KOPT-K1 (cell line): ENCODE measurements around the gene MED8.

Experiments used
- H3K27ac ChIP-seq: fragments of 200-600 bp; sonication (generic); 2 replicates; pipeline ENCODE4 v1.5.1; 2016; ENCODE audit warnings: antibody characterized with exemption, mild to moderate bottlenecking, low read depth, low read length; ENCODE audit not compliant: poor library complexity, severe bottlenecking
- H3K36me3 ChIP-seq: fragments of 200-600 bp; sonication (generic); 2 replicates; pipeline ENCODE4 v1.5.1; 2017; ENCODE audit warnings: antibody characterized with exemption, mild to moderate bottlenecking, low read length, moderate library complexity; ENCODE audit not compliant: insufficient read depth
- H3K9me3 ChIP-seq: fragments of 200-600 bp; sonication (generic); 2 replicates; pipeline ENCODE4 v1.5.1; 2017; ENCODE audit warnings: antibody characterized with exemption, low read length, mild to moderate bottlenecking; ENCODE audit not compliant: insufficient read depth, poor library complexity, severe bottlenecking

MED8 gene

GRCh38 chr1:43348809-43349593, 40.6 kb downstream of the MED8 start:
- H3K36me3 ChIP-seq, result no peaks in the 10 kb centered on the region
- H3K27ac ChIP-seq, result peak overlapping the region; percentile 57
- H3K9me3 ChIP-seq, result no peaks in the 10 kb centered on the region

GRCh38 chr1:43348343-43348808, 41.2 kb downstream of the MED8 start:
- H3K27ac ChIP-seq, result no peak overlapping the region
- no peaks in the 10 kb centered on the region for H3K9me3 ChIP-seq
- H3K36me3 ChIP-seq, result no peaks in the 10 kb centered on the region

DNA sequence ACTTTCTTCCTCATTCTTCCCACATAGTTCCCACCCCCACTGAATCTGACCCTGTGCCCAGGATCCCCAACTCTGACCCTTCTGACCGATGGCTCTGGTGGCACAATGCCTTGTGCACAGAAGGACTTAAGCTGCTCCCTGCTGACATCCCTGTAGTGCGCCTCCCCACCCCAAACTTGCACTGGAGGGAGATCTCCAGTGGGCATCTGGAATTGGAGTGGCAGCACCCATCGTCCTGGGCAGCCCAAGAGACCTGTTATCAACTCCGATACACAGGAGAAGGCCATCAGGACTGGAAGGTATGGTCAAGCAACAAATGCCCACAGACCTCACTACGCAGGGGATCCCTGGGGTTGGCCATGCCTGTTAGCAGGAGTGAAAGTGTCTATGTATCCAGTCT, 43.0 kb downstream of the MED8 start:
- Histone ChIP-seq H3K27ac (no peak overlapping the region), H3K9me3 (no peaks in the 10 kb centered on the region), H3K36me3 (no peaks in the 10 kb centered on the region)

DNA sequence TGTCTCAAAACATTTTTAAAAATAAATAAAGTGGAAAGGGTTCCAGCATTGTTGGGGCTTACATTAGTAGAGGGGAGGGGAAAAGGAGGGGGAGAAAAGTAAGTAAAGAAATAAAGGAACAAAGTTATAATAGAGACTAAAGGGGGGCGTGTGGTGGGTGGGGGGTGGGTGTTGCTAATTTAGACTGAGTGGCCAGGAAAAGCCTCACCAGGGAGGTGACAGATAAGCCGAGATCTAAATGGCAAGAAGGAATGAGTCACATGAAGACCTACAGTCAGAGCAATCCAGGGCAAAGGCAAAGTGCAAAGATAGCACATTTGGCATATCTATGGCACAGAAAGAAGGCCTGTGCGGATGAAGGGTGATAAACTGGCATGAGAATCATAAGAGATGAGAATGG, 44.5 kb downstream of the MED8 start:
- no peak overlapping the region for H3K27ac ChIP-seq
- no peaks in the 10 kb centered on the region for H3K36me3 ChIP-seq
- H3K9me3 ChIP-seq, result no peaks in the 10 kb centered on the region

- Histone ChIP-seq H3K9me3 (no peaks in the 10 kb centered on the region), H3K27ac (no peak overlapping the region), H3K36me3 (no peaks in the 10 kb centered on the region)
Measured at GRCh38 chr1:43344267-43344850, 45.2 kb downstream of the MED8 start.

DNA sequence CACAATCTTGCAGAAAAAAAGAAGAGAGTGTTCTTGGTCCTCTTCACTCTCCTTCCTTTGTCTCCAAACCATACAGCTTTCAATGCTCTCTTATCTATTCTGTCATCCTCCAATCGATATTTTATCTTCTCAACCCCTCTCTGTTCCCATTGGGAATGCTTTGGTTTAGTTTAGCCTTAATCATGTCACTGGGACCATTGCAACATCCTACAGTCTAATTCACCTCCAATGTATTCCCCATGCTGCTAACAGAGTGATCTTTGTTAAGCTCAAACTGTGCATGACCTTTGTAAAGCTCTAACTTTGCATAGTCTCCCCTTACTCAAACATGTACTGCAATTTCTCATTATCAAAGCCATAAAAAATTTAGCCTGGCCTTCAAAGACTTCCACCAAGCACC, 49.0 kb downstream of the MED8 start:
- Histone ChIP-seq H3K9me3 (no peaks in the 10 kb centered on the region), H3K36me3 (no peaks in the 10 kb centered on the region), H3K27ac (no peak overlapping the region)

GRCh38 chr1:43339584-43340232, 49.9 kb downstream of the MED8 start:
- Histone ChIP-seq H3K27ac (no peak overlapping the region), H3K9me3 (no peaks in the 10 kb centered on the region), H3K36me3 (no peaks in the 10 kb centered on the region)

DNA sequence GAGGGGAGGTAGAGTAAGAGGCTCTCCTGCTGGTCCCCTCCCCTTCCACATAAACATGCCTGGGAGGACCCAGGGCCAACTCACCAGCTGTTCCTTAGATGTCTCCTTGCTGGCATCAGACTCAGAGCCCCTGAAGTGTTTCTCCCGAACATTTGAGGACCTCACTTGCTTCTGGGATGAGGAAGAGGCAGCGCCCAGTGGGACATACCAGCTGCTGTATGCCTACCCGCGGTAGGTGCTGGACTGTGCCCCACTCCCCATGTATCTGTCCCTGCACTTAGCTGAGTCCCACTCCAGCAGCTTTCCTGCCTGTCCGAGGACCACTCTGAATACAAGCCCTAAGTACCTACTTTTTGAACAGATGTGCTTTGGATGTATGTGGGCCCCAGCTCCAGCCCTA, 51.6 kb downstream of the MED8 start:
- Histone ChIP-seq H3K36me3 (no peaks in the 10 kb centered on the region), H3K27ac (no peak overlapping the region), H3K9me3 (no peaks in the 10 kb centered on the region)

GRCh38 chr1:43337588-43337987, 52.0 kb downstream of the MED8 start, which contains the start of gene MPL:
TSS of gene MPL (plus strand) at chr1:43337818. CDS start at chr1:43337849, 31 bp downstream.
- Histone ChIP-seq H3K27ac (no peak within 1 kb of the TSS), H3K9me3 (no peaks in the 10 kb centered on the region), H3K36me3 (no peaks in the 10 kb centered on the region)

DNA sequence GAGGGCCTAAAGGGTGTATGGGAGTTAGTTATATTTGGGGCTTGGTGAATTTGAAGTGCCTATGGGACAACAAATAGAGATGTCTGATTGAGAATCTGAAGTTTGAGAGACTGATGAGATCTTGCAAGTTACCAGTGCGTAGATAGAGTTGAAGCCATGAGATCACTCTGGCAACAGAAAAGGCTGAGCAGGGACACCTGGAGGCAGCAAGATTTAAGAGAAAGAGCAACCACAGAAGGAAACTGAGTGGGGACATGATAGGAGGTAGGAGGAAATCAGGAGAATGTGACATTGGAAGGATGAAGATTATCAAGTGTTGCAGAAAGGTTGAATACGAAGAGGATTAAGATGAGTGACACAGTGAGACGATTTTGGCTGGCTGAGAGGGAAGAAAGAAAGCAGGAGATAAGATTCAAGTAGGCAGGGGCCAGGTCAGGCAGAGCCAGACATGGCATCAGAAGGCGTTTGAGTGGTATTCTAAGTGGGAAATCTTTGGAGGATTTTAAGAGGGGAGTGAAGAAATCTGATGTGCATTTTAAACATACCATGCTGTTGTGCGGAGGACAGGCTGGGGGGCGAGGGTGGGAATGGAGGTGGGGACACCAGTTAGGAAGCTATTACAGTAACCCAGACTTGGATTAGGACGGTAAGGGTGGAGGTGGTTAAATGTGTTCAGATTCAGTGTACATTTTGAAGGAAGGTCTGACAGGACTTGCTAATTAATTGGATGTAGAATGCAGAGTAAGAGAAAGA, 55.0 kb downstream of the MED8 start:
- no peak overlapping the region for H3K27ac ChIP-seq
- no peaks in the 10 kb centered on the region for H3K36me3 ChIP-seq
- no peaks in the 10 kb centered on the region for H3K9me3 ChIP-seq
